ENCODE results near the gene CCDC137.

The CCDC137 gene

GRCh38 chr17:81659038-81659437 lies 7.5 kb upstream of the CCDC137 start:
- H3K27me3 ChIP-seq (ENCODE audit: insufficient read depth, poor library complexity, severe bottlenecking) = no peaks in the 10 kb centered on the region
- H3K27ac ChIP-seq (replicated peaks) = no peak overlapping the region
- TF ChIP-seq POLR2AphosphoS5 (IDR thresholded peaks at IDR 0.05; ENCODE audit: low read depth) = no peak
- no peak for TF ChIP-seq REST (IDR thresholded peaks at IDR 0.05; ENCODE audit: insufficient replicate concordance, low read depth)
- TF ChIP-seq CTCF (IDR thresholded peaks at IDR 0.05; ENCODE audit: insufficient read depth, low read length) = no peak
- no peak for TF ChIP-seq GABPA (IDR thresholded peaks at IDR 0.05; ENCODE audit: low read depth)
- no peak for TF ChIP-seq SPI1 (IDR thresholded peaks at IDR 0.05; ENCODE audit: borderline replicate concordance, low read depth)
- no peak for DNase-seq (ENCODE audit: low read depth in 1 of 2, low spot score in 1 of 2)
- H3K4me3 ChIP-seq (replicated peaks; ENCODE audit: insufficient read depth, low read length) = no peak overlapping the region

- no peaks in the 10 kb centered on the region for H3K27me3 ChIP-seq (ENCODE audit: insufficient read depth, poor library complexity, severe bottlenecking)
- H3K4me3 ChIP-seq (replicated peaks; ENCODE audit: insufficient read depth, low read length) = no peak overlapping the region
- TF ChIP-seq SPI1 (IDR thresholded peaks at IDR 0.05; ENCODE audit: borderline replicate concordance, low read depth) = no peak
- no peak for TF ChIP-seq CTCF (IDR thresholded peaks at IDR 0.05; ENCODE audit: insufficient read depth, low read length)
- no peak for TF ChIP-seq POLR2AphosphoS5 (IDR thresholded peaks at IDR 0.05; ENCODE audit: low read depth)
- TF ChIP-seq GABPA (IDR thresholded peaks at IDR 0.05; ENCODE audit: low read depth) = no peak
- TF ChIP-seq REST (IDR thresholded peaks at IDR 0.05; ENCODE audit: insufficient replicate concordance, low read depth) = no peak
- no peak overlapping the region for H3K27ac ChIP-seq (replicated peaks)
- no peak for DNase-seq (ENCODE audit: low read depth in 1 of 2, low spot score in 1 of 2)
Observed at GRCh38 chr17:81660441-81660840, 6.1 kb upstream of the CCDC137 start.

GRCh38 chr17:81662002-81662401 lies 4.5 kb upstream of the CCDC137 start:
- no peak for DNase-seq (ENCODE audit: low read depth in 1 of 2, low spot score in 1 of 2)
- no peak for TF ChIP-seq POLR2AphosphoS5 (IDR thresholded peaks at IDR 0.05; ENCODE audit: low read depth)
- no peak for TF ChIP-seq REST (IDR thresholded peaks at IDR 0.05; ENCODE audit: insufficient replicate concordance, low read depth)
- TF ChIP-seq CTCF (IDR thresholded peaks at IDR 0.05; ENCODE audit: insufficient read depth, low read length) = no peak
- Histone ChIP-seq H3K27me3 (ENCODE audit: insufficient read depth, poor library complexity, severe bottlenecking) (no peaks in the 10 kb centered on the region), H3K27ac (replicated peaks) (no peak overlapping the region), H3K4me3 (replicated peaks; ENCODE audit: insufficient read depth, low read length) (no peak overlapping the region)
